Ecto neural progenitor cell (in vitro differentiated cells): ENCODE results near the gene CUBN.

Source experiments
- DNase-seq: peaks from one replicate; pipeline ENCODE4 v3.0.0-alpha.2; 2018; ENCODE audit warnings: low spot score

CUBN gene

DNA sequence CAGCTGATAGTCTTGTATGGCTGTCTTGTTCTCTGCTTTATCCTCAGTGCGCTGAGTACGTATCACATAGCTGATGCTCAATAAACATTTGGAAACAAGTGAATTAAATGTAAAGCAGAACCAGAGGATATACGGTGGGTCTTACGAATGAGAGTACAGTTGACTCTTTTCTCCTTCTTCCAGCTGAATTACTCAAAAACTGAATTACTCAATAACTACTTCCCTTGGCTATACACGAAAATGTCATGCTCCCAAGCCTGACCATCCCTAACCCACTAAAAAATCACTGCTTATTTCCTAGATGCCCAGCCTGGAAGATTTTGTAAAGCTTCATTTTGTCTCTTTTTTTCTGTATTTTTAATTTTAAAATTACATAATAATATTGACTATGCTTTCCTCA lies 309.2 kb downstream of the CUBN start:
- DNase-seq = no peak

DNA sequence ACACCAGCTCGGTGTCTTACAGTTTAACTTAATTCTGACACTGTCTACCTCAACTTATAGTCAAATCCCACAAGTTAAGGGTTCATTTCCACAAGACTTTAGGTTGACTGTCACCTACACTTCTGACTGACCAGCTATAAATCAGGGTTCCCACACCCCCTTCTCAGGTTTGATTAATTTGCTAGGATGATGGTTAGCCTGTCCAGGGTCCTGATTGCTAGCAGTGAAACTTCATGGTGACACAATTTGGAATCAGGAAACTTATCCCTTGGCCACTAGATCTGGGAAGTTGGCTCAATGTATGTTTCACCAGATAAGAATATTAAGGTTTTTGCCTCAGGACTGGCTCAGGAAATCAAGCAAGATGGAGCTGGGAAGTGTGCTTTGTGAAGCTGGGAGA lies 309.6 kb downstream of the CUBN start:
- no peak for DNase-seq

- no peak for DNase-seq
These were observed 310.2 kb downstream of the CUBN start for GRCh38 chr10:16819436-16819835.

DNA sequence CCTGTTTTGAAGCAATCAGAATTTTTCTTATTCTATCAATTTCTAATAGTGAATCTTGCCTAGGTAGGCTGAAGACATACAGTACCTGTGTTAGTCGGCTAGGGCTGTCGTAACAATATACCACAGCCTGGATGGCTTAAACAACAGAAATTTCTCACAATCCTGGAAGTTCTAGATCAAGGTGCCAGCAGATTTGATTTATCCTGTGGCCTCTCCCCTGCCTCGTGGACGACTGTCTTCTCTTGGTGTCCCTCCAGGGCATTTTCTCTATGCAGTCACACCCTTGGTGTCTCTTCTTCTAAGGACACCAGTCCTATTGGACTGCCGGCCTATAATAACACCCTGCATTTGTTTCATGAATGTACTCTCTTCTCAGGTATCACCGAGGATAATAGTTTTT lies 310.6 kb downstream of the CUBN start:
- no peak for DNase-seq

GRCh38 chr10:16817125-16818019 lies 312.2 kb downstream of the CUBN start, which contains the start of gene RSU1:
Gene RSU1, minus strand, starts transcription at chr10:16817424. Its CDS starts 343 bp downstream, at chr10:16817081.
- peak; percentile 99 for DNase-seq

DNA sequence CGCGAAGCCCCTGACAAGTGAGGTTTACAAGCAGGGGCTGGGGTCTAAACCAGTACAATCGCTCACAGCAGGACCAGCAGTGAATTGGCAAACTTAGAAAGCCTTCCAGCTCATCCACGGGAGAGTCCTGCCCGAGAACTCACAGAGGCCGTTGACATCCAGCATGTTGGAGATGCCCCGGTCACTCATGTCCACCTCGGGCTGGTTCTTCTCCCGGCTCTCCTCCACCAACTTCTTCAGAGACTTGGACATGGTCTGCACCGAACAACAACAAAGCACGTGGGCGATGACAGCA lies 312.8 kb downstream of the CUBN start:
- no peak for DNase-seq

DNA sequence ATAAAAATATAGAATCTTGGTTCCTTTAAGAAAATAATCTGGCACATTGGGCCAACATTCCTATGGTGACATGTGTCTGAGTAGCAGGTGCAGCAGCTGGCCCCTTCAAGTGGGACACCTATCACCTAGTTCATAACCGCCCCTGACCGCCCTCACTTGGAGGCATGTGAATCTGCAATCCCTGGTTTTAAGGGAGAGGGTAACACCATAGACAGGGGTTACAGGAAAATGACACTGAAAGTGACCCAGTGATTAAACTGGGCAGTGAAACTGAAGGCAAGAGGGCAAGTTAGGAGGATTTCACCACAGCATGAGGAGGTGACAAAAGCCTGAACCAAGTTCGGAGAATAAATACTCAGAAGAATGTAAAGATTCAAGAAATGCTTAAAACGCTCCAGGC lies 313.4 kb downstream of the CUBN start:
- no peak for DNase-seq

- no peak for DNase-seq
These were observed 315.6 kb downstream of the CUBN start for GRCh38 chr10:16814012-16814411.

GRCh38 chr10:16812676-16813075 lies 316.9 kb downstream of the CUBN start:
- no peak for DNase-seq

GRCh38 chr10:16811765-16812164 lies 317.8 kb downstream of the CUBN start:
- DNase-seq = no peak

DNA sequence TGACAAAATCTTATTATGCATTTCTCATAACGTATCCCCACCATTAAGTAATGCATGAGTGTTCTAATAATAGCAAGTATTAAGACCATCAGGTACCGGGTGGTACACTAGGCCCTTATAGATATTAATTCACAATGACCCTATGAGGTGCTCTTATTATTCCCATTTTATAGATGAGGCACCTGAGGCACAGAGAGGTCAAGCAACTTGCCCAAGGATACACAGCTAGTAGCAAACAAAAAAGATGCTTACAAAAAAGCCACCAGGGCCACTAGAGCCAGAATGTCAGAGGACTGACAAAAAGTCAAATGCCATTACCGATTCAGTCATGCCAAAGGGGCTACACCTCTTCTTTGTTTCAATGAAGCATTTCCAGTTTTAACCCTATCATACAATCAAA lies 318.3 kb downstream of the CUBN start:
- no peak for DNase-seq

GRCh38 chr10:16809074-16809718 lies 320.4 kb downstream of the CUBN start:
- peak; percentile 58 for DNase-seq

DNA sequence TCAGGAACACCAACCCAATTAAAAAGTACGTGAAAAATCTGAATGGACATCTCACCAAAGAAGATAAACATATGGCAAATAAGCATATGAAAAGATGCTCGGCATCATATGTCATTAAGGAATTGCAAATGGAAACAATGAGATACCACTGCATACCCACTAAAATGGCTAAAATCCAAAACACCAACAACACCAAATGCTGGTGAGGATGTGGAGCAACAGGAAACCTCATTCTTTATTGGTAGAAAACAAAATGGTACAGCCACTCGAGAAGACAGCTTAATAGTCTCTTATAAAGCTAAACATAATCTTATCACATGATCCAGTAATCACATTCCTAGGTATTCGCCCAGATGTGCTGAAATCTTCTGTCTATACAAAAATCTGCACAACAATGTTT lies 325.5 kb downstream of the CUBN start:
- no peak for DNase-seq

GRCh38 chr10:16803464-16803863 lies 326.1 kb downstream of the CUBN start:
- DNase-seq = no peak

- no peak for DNase-seq
These were observed 330.0 kb downstream of the CUBN start for GRCh38 chr10:16799621-16800020.

DNA sequence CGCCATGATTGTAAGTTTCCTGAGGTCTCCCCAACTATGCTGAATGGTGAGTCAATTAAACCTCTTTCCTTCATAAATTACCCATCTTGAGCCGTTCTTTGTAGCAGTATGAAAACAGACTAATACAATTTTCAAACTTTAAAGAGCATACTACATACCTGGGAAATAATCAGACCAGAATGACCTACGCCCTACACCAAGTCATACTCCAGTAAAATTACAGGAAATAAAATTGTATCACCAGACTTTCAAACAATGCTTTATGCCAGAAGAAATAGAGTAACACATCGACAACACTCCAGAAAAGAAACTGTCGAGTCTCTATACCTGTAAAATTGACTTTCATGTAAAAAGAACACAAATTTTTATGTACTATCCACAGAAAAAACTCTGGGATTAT lies 331.0 kb downstream of the CUBN start:
- DNase-seq = no peak

DNA sequence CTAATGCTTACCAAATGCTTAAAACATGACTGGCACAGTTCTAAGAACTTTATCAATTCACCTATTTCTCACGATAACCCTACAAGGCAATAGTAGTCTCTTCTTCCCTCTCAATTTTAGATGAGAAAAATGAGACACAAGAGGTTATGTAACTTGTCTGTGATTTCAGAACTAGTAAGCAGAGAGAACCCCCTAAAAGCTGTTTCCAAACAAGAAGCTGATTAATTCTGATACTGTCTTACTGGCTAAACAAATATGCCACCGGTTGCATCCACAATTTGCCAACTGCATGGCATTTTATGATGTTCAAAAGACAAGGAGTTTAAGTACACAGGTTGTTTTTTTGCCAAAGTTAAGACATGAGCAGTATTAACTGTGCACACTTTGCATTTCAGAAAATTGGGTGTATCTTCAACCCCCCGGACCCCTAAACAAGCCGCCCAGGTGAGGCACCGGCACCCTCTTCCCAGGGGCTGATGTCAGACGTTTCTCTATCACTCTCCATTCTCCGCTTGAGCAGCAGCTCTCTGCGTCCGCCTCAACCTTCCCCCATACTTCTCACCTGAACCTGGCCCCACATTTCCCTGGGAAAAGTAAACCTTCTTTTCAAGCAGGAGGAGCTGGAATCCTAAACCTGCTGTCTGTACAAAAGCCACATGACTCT lies 334.1 kb downstream of the CUBN start:
- no peak for DNase-seq

DNA sequence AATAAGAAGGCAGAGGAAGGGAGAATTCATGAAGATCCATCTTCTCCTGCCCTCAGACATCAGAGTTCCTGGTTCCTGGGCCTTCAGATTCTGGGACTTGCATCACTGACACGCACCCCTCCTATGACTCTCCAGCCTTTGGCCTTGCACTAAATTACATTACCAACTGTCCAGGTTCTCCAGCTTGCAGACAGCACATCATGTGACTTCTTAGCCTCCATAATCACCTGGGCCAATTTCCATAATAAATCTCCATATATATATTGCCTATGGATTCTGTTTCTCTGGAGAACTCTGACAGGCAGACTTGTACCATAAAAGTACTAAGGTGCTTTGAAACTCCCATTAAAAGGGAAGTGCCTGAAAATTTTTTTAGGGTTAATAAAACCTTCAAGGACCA lies 335.6 kb downstream of the CUBN start:
- no peak for DNase-seq

DNA sequence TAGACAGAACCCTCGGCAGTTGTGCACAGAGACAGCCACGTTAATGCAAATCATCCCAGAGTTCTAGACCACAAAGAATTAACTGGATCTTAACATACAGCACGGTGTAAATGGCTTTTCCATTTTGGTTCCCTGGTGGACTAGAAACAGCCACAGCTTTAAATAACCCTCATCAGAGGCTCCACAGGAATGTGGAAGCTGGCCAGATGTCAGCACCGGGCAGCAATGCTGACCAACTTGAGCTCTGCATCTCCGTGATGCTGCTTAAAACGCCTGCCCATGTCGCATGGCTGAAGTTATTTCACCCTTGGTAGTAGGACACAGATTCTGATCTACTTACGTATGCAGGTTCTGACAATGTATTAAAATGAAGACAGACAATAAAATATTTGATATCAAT lies 336.9 kb downstream of the CUBN start:
- DNase-seq = no peak

GRCh38 chr10:16789765-16790164 lies 339.8 kb downstream of the CUBN start:
- no peak for DNase-seq

DNA sequence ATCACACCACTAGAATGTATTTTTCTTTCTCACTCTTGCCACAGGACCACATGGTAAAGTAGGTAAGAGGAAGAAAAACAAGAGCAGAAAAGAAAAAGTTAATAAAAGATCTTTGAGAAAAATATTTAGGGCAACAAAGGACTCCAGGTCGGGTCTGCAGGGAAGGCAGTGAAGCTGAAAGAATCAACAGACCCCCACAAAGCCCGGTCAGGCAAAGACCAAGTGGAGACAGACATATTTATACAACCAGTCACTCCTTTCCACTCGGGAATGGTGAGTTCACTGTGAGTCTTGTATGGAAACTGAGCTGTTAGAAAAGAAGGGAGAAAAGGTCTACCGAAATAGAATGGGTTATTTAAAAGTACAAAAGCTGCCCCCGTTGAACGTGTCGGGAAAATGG lies 340.4 kb downstream of the CUBN start:
- DNase-seq = no peak

DNA sequence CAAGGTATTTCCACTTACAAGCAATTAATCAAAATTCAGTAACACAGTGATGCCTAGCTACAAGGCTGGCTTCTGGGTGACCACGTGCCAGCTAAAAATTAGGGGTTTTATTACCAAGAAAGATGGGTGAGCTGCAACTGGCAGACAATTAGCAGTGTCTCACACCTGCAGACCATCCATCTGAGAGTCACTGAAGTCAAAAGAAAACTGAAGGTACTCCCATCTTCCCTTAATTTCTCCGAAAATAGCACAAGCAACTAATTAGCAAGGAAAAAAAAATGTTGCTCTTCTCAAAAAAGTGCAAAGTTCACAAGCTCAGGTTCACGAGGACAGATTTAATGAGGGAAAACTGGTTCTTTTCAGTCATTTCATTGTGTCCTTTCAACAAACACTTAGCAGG lies 340.8 kb downstream of the CUBN start:
- DNase-seq = no peak

DNA sequence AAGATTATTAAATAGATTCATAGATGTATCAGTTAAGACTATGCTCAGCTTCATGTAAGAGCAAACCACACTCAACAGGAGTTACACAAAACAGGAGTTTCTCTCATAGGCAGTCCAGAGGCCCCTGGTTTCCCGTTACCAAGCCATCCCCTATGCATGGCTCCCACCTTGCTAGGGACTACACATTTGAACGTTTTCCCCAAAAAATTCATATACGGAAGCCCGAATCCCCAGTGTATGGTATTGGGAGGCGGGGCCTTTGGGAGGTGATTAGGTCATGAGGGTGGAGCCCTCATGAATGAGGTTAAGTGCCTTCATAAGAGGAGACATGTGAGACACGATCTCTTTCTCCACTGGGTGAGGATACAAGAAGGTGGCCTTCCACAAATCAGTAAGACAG lies 341.5 kb downstream of the CUBN start:
- no peak for DNase-seq
